Measurements from ENCODE around the gene FAM219B. TPM values are rescaled to one million over a fixed set of nuclear protein-coding genes. Genes with fewer than 3 reads are reported as not detected.
A peak's percentile ranks its signal among the peaks of the same experiment; 100 is the strongest.

FAM219B gene, protein sequence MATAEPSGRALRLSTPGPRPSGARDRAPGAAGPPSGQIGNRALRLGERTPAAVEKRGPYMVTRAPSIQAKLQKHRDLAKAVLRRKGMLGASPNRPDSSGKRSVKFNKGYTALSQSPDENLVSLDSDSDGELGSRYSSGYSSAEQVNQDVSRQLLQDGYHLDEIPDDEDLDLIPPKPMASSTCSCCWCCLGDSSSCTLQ
- total RNA-seq = 10 to 100 TPM; 28.2 to 32.9 (median 31.2) TPM

DNA sequence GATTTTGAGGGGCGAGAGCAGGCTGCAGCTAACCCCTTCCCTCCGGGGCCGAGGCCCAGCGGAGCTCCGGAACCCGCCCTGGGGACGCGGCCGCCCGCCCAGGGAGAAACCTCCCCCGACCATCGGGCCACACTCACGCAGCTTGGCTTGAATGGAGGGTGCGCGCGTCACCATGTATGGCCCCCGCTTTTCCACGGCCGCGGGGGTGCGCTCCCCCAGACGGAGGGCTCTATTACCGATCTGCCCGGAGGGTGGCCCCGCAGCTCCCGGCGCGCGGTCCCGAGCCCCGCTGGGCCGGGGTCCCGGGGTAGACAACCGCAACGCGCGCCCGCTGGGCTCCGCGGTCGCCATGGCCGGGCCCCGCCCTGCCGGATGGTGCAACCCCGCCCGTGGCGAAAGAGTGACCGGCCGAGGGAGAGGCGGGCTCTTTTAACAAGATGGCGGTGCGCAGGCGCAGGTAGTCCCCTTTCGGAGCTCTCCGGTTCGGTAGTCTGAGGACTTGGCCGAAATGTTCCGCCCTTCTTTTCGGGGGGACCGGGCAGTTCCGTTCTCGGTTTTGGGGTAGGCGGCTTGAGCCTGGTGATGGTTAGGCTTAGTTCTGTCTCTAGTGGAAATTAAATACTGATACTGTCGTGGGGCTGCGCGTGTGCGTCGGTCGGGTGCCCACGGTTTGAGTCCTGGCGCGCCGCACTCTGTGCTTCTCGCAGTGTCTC is at the start of gene FAM219B:
FAM219B (minus strand) TSS at position 402 of the 713 bp plus-strand sequence; CDS start at position 351, 51 bp downstream.
- no peaks in the 10 kb centered on the region for H3K27me3 ChIP-seq
- intact Hi-C loops (cut with DNase I; ENCODE audit: low total_unique reads) (loop anchor here (1.0 to 2.0 kb wide), 2 partner anchors 32 to 64 kb away; partner anchors contain the start of genes COX5A and ULK3), in situ Hi-C loops (cut with MboI; ENCODE audit: low sequenced_read_pairs in 4 of 4) (no loop called here)
- ATAC-seq (peak; percentile 91 to 95), DNase-seq (peak; percentile 91)
- peak within 1 kb of the TSS; percentile 84 to 96 (median 95) for H3K27ac ChIP-seq
- no peaks in the 10 kb centered on the region for H3K9me3 ChIP-seq
- TF ChIP-seq CTCF (IDR thresholded peaks at IDR 0.05 in 4 of 5, conservative IDR thresholded peaks at IDR 0.05 in 1 of 5) (no peak), POLR2A (IDR thresholded peaks at IDR 0.05) (peak; percentile 90 to 95)
- peak within 1 kb of the TSS; percentile 62 to 100 (median 87) for H3K4me3 ChIP-seq
- H3K36me3 ChIP-seq = peaks cover 0 to 38% of the 10 kb centered on the region in 2 donors
- H3K4me1 ChIP-seq = peaks cover 12 to 23% of the 10 kb centered on the region in 2 donors

GRCh38 chr15:74955796-74956647 is 49.4 kb upstream of the FAM219B start:
- Histone ChIP-seq H3K4me3 (peak overlapping the region; percentile 58 to 76 (median 68)), H3K36me3 (no peaks in the 10 kb centered on the region), H3K27ac (peak overlapping the region; percentile 67 to 74 (median 72)), H3K27me3 (peaks cover 46 to 50% (median 49%) of the 10 kb centered on the region in 3 donors), H3K9me3 (no peaks in the 10 kb centered on the region), H3K4me1 (peaks cover 15 to 25% of the 10 kb centered on the region in 2 donors)
- TF ChIP-seq POLR2A (IDR thresholded peaks at IDR 0.05) (no peak), CTCF (IDR thresholded peaks at IDR 0.05 in 4 of 5, conservative IDR thresholded peaks at IDR 0.05 in 1 of 5) (peak in 3 of 5 experiments; percentile 43 to 45 (median 44))
- DNase-seq (peak; percentile 52 to 59), ATAC-seq (peak; percentile 21 to 52)
- in situ Hi-C loops (cut with MboI; ENCODE audit: low sequenced_read_pairs in 4 of 4) (no loop called here), intact Hi-C loops (cut with DNase I; ENCODE audit: low total_unique reads) (loop anchor here (1.0 to 2.0 kb wide), 4 partner anchors 17 to 248 kb away; partner anchors contain the start of genes COX5A, PPCDC and SCAMP2)

- H3K4me3 ChIP-seq = no peak overlapping the region
- no peak for TF ChIP-seq POLR2A (IDR thresholded peaks at IDR 0.05)
- no peak for TF ChIP-seq CTCF (IDR thresholded peaks at IDR 0.05 in 4 of 5, conservative IDR thresholded peaks at IDR 0.05 in 1 of 5)
- no peaks in the 10 kb centered on the region for H3K9me3 ChIP-seq
- H3K27ac ChIP-seq = no peak overlapping the region
- peaks cover 42 to 49% (median 46%) of the 10 kb centered on the region in 3 donors for H3K27me3 ChIP-seq
- no peak for ATAC-seq
- in situ Hi-C loops (cut with MboI; ENCODE audit: low sequenced_read_pairs in 4 of 4) (no loop called here), intact Hi-C loops (cut with DNase I; ENCODE audit: low total_unique reads) (no loop called here)
- H3K36me3 ChIP-seq = no peaks in the 10 kb centered on the region
- no peak for DNase-seq
- H3K4me1 ChIP-seq = peaks cover 15 to 25% of the 10 kb centered on the region in 2 donors
These were observed 48.4 kb upstream of the FAM219B start for GRCh38 chr15:74955017-74955416.

GRCh38 chr15:74954515-74954914 is 47.9 kb upstream of the FAM219B start:
- no peak overlapping the region for H3K4me3 ChIP-seq
- TF ChIP-seq CTCF (IDR thresholded peaks at IDR 0.05 in 4 of 5, conservative IDR thresholded peaks at IDR 0.05 in 1 of 5) = no peak
- no peak for TF ChIP-seq POLR2A (IDR thresholded peaks at IDR 0.05)
- H3K4me1 ChIP-seq = peaks cover 15 to 25% of the 10 kb centered on the region in 2 donors
- no peaks in the 10 kb centered on the region for H3K36me3 ChIP-seq
- DNase-seq = no peak
- ATAC-seq = no peak
- H3K9me3 ChIP-seq = no peaks in the 10 kb centered on the region
- H3K27ac ChIP-seq = no peak overlapping the region
- in situ Hi-C loops (cut with MboI; ENCODE audit: low sequenced_read_pairs in 4 of 4) (loop anchor here in 1 of 4 donors (5.0 kb wide), 1 partner anchor 182 kb away; no protein-coding TSS in a partner anchor), intact Hi-C loops (cut with DNase I; ENCODE audit: low total_unique reads) (no loop called here)
- H3K27me3 ChIP-seq = peaks cover 37 to 44% (median 41%) of the 10 kb centered on the region in 3 donors

Measured in gastrocnemius medialis (tissue), 4 donors.